HG03103 (cell line): ENCODE measurements around the gene PDE9A.

Experiments
- ATAC-seq: cut with Tn5 transposase; IDR thresholded peaks from one replicate; pipeline ENCODE4 v1.9.1; 2021; ENCODE audit warnings: low read depth; ENCODE audit not compliant: unreplicated experiment

Gene PDE9A

GRCh38 chr21:42753804-42754203 lies 100.4 kb downstream of the PDE9A start:
- ATAC-seq: no peak

GRCh38 chr21:42754270-42754933 lies 101.0 kb downstream of the PDE9A start:
- ATAC-seq: no peak

DNA sequence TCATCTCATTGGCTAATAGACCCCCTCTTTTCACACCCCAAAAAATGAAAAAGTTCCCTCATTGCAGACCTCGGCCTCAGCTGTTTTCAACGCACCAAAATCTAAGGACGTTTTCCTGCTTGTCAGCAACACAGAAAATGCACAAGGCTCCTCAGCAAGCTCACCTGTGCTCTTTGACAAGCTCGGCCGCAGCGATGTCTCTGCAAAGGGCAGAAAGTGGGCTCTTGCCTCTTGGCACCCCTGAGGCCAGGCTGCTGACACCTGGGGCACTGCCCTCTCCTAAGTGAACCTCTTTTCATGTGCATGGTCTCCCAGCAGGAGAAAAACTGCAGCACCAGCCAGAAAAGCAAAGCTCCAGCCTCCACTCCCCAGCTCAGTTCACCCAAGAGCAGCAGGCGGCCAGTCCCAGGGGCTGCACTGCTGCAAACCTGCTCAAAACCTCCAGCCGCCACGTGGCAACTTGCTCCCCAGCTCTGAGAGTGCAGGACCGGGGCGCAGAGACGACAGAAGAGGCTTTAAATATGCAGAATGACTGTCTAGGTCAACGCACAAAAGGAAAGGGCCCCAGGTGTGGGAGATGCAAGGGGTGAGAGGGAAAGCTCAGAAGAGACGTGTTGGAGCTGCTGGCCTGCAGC lies 101.7 kb downstream of the PDE9A start:
- no peak for ATAC-seq

GRCh38 chr21:42755766-42756579 lies 102.6 kb downstream of the PDE9A start:
- ATAC-seq: no peak

- ATAC-seq: no peak
Observed at GRCh38 chr21:42756580-42757250, 103.3 kb downstream of the PDE9A start.

DNA sequence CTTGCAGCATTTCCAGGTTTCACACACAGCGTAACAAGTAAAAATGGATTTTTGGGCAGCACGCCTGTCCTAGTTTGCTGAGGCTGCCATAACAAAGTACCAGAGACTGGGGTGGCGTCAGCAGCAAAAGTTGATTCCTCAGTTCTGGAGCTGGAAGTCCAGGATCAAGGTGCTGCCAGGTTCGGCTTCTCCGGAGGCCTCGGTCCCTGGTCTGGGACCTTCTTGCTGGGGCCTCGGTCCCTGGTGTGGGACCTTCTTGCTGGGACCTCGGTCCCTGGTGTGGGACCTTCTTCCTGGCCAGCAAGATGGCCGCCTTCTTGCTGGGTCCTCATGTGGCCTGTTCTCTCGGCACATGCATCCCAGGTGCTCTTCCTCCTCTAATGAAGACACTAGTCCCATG lies 104.0 kb downstream of the PDE9A start:
- no peak for ATAC-seq

DNA sequence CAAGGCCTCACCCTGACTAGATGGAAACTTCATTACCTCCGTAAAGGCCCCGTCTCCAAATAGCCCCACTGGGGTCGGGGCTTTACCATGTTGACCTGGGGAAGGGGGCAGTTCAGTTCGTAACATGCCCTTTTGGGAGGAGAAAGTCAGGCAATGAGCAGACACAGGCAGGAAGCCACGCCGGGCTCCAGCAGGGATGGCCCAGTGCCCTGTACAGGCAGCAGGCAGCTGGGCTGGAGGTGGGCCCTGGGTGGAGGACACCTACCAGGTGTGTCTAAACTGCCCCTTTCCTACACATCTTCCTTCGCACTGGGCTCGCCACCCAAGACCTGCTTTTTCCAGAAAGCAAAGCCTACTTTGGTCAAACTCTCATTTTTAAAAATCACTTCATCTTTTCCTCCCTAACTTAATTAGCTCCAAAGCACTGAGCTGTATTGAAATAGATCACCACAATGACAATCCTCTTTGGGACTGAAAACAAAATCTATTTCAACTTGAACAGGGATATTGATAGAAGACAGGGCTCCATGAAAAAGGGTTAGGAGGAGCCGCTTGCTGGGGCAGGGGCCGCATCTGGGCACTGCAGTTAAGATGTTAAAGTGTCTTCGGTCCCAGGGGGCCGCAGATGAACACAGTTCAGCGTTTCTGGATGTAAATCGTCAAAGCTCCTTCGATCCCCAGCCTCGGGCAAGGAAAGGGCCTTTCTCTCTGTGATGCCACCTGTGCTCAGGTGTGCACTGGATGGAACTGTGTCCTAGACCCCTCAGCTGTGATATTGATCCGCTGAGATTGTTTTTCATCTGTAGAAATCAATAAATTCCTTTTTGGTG lies 104.6 kb downstream of the PDE9A start:
- no peak for ATAC-seq

- no peak for ATAC-seq
Observed at GRCh38 chr21:42758721-42759593, 105.5 kb downstream of the PDE9A start.

DNA sequence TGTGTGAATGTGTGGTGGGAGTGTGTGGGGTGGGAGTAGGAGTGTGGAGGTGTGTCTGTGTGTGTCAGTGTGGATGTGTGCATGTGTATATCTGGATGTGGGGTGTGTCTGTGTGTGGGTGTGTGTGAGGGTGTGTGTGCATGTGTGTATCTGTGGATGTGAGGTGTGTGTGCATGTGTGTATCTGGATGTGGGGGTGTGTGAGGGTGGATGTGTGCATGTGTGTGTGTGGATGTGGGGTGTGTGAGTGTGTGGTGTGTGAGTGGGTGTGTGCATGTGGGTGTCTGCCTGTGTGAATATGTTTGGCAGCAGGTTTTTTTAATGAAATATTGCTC lies 106.1 kb downstream of the PDE9A start:
- ATAC-seq: no peak

GRCh38 chr21:42760361-42760950 lies 107.0 kb downstream of the PDE9A start:
- ATAC-seq: no peak

DNA sequence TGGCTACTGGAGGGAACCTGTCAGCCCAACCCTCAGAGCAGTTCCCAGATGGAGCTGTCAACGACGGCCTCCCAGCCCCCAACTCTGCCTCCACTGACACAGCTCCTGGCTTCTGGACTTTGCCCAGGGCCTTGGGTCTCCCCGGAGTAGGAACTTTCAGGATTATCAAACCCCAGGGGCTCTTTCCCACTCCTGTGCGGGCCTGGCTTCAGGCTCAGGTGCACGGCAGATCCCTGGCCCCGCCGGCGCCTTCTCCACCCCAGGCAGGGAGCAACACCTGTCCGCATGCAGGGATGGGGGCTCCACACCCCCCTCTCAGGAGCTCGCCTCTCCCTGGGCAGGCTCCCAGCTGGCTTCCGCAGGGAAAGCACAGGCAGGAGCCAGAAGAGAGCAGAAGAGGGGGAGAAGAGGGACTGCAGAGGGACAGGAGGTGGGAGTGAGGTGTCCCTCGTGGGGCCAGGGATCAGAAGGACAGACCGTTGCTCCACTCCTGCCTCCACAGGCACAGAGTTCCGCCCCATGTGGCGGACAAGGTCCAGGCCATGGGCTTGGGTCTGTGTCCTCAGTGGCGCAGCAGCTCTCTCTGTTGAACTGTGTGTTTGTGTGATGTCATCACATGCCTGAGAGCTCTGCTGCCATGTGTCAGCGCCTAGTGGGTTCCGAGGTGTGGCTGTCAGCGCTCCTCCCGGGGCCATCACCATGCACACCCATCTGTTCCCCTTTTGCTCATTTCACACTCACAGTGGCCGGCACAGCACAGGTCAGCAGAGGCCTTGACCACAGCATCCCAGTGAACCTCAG lies 107.7 kb downstream of the PDE9A start:
- ATAC-seq: no peak

GRCh38 chr21:42761776-42762335 lies 108.4 kb downstream of the PDE9A start:
- ATAC-seq: no peak

DNA sequence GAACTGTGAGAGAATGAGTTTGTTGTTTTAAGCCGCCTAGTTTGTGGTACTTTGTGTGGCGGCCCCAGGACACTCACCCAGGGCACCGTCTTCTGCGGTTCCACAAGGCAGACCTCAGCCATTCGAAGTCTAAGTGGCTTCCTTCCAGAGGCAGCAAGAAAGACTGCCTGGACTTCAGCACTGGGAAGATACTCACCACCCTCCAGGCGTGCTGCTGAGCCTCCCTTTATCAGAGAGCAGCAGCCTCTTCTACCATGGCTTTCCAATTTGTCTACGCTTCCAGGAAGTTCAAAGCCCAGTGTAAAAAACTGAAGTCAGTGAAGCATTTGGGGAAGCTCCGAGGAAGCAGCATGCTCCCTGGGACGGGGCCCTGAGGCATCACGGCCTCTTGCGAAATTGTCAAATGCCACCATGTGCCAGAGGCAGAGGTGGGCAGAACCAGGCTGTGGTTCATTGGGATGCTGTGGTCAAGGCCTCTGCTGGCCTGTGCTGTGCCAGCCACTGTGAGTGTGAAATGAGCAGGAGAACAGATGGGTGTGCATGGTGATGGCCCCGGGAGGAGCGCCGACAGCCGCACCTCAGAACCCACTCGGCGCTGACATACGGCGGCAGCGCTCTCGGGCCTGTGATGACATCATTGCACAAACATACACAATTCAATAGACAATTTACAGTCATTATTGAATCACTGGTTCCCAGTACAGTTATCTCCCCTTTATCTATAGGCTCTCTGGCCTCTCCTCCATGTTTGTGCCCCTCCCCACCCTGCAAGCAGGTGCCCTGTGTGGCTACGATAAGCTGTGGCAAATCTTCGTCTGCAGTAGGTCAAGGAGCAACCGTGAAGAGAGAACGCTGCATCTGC lies 110.4 kb downstream of the PDE9A start:
- ATAC-seq: no peak

GRCh38 chr21:42764443-42764760 lies 111.0 kb downstream of the PDE9A start:
- no peak for ATAC-seq

- ATAC-seq: no peak
Observed at GRCh38 chr21:42764883-42765282, 111.5 kb downstream of the PDE9A start.

- ATAC-seq: no peak
Observed at GRCh38 chr21:42765656-42766055, 112.2 kb downstream of the PDE9A start.
